Measurements from ENCODE around the gene GLI3. TPM values are rescaled to one million over a fixed set of nuclear protein-coding genes. Genes with fewer than 3 reads are reported as not detected.

Gene GLI3
- total RNA-seq, 1 experiment from 2014 or later = 45.0 TPM

DNA sequence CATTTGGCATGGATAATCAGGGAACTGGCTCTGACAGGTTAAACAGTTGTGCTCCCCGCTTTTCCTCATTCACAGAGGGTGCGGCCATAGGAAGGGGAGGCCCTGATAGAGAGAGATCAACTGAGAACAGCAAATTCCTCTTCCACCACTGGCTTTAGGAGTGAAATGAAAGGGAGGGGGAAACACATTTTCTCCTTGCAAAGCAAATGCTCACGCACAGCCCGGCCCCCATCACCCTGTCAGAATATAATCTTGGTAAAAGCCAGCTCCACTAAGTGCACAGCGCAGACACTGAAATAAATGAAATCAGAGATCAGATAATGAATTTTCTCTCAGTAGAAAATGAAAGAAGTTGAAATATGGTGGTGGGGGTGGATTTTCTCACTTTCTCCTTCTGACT lies 187.2 kb downstream of the GLI3 start:
- no peak overlapping the region for H3K27ac ChIP-seq (ENCODE audit: insufficient read length, low read depth, low read length)
- no peak overlapping the region for H2BK12ac ChIP-seq (ENCODE audit: insufficient read length, low read depth, low read length)
- no peak overlapping the region for H3K18ac ChIP-seq (ENCODE audit: insufficient read length, low read depth, low read length)
- H2BK20ac ChIP-seq (ENCODE audit: low read depth, low read length, poor library complexity, severe bottlenecking) = no peak overlapping the region
- H3K9ac ChIP-seq (ENCODE audit: extremely low read depth, insufficient read length, low read length) = no peak overlapping the region
- Mint-ChIP-seq H3K4me3 (no peak overlapping the region), H3K27ac (0 out of 7 replicates have a peak overlapping the region, but pooled peaks of 1 of the 3 experiments have one; percentile 30), H3K4me1 (peaks cover 2 to 13% of the 10 kb centered on the region in 2 experiments; a peak in 3 of 4 replicates), H3K9me3 (no peaks in the 10 kb centered on the region), H3K36me3 (ENCODE audit: insufficient read depth in 1 of 3, low read depth in 3 of 3) (peaks cover 2 to 16% (median 12%) of the 10 kb centered on the region in 3 experiments), H3K27me3 (ENCODE audit: low read depth) (no peaks in the 10 kb centered on the region)
- H3K23me2 ChIP-seq (ENCODE audit: insufficient read length, low read depth, low read length, poor library complexity, severe bottlenecking) = no peaks in the 10 kb centered on the region
- DNase-seq = no peak
- H3K79me2 ChIP-seq (ENCODE audit: insufficient read depth, low read length) = no peaks in the 10 kb centered on the region
- no peak overlapping the region for H3K56ac ChIP-seq (ENCODE audit: insufficient read length, low read depth, low read length)
- H4K91ac ChIP-seq (ENCODE audit: insufficient read length, low read depth, low read length) = no peak overlapping the region
- H2AK5ac ChIP-seq (ENCODE audit: insufficient read length, low read length) = no peak overlapping the region
- H3K4ac ChIP-seq (ENCODE audit: low read depth, low read length) = no peak overlapping the region
- no peak overlapping the region for H2BK120ac ChIP-seq (ENCODE audit: low read depth, low read length, poor library complexity, severe bottlenecking)
- no peak overlapping the region for H3T11ph ChIP-seq (ENCODE audit: low read length)
- H4K20me1 ChIP-seq (ENCODE audit: control insufficient read depth, insufficient read depth, insufficient read length) = no peaks in the 10 kb centered on the region
- no peak overlapping the region for H2AFZ ChIP-seq (ENCODE audit: low read length)
- no peak overlapping the region for H4K8ac ChIP-seq (replicated peaks; ENCODE audit: insufficient read length, low read depth, low read length)
- TF ChIP-seq, protein P1, sequence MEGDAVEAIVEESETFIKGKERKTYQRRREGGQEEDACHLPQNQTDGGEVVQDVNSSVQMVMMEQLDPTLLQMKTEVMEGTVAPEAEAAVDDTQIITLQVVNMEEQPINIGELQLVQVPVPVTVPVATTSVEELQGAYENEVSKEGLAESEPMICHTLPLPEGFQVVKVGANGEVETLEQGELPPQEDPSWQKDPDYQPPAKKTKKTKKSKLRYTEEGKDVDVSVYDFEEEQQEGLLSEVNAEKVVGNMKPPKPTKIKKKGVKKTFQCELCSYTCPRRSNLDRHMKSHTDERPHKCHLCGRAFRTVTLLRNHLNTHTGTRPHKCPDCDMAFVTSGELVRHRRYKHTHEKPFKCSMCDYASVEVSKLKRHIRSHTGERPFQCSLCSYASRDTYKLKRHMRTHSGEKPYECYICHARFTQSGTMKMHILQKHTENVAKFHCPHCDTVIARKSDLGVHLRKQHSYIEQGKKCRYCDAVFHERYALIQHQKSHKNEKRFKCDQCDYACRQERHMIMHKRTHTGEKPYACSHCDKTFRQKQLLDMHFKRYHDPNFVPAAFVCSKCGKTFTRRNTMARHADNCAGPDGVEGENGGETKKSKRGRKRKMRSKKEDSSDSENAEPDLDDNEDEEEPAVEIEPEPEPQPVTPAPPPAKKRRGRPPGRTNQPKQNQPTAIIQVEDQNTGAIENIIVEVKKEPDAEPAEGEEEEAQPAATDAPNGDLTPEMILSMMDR (conservative IDR thresholded peaks at IDR 0.05) = no peak
- no peak overlapping the region for H3K23ac ChIP-seq (ENCODE audit: insufficient read length, low read depth, low read length)
- no peaks in the 10 kb centered on the region for H3K79me1 ChIP-seq (ENCODE audit: insufficient read depth, low read depth, low read length, poor library complexity, severe bottlenecking)
- H3K14ac ChIP-seq (ENCODE audit: insufficient read depth, low read length) = no peak overlapping the region
- no peak overlapping the region for H4K5ac ChIP-seq (ENCODE audit: insufficient read length, low read depth, low read length)
- no peak overlapping the region for H3K4me2 ChIP-seq (ENCODE audit: insufficient read depth, insufficient read length, low read length)
- H3K27me3 ChIP-seq (ENCODE audit: insufficient read depth, low read length) = no peaks in the 10 kb centered on the region
- no CpG with 5 or more reads among the region's 5 CpGs for whole genome bisulfite sequencing (ENCODE audit: extremely low coverage, insufficient read length, low lambda C conversion rate)
- no peaks in the 10 kb centered on the region for H3K4me1 ChIP-seq (ENCODE audit: insufficient read depth, low read length)
- no peak overlapping the region for H2BK15ac ChIP-seq (ENCODE audit: low read depth, low read length)
- H3K9me3 ChIP-seq (ENCODE audit: control insufficient read depth, low read depth, low read length) = no peaks in the 10 kb centered on the region
- H2BK5ac ChIP-seq (ENCODE audit: insufficient read length, low read length) = no peak overlapping the region
